ENCODE measurements around the gene WBP2. TPM values are rescaled to one million over a fixed set of nuclear protein-coding genes. Genes with fewer than 3 reads are reported as not detected.

Gene WBP2
- total and polyA plus RNA-seq, 10 of the 15 experiments (the other 5 are each of a cell fraction or from before 2014, with no cell fraction given): 1.5 to 57.3 (median 27.5) TPM

DNA sequence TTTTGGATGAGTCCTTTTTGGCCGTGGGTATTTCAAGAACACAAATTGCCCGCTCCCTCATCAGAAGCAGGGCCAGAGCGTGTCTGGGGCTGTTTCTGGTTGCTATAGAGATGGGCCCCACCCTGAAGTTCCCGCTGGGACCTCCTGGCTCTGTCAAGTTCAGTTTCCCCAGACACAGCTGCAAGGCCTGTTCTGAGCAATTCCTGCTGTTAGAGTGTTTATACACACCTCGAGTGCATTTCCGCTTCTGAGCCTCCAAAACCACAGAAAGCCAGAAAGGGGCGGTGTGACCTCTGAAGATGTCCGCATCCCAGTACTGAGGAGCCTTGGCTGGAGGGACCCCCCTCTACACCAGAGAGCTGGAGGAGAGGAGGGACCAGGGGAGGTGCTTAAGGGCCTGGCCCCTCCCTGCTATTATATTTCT is 9.3 kb upstream of the WBP2 start (continued):
- TF ChIP-seq NR2C2 (IDR thresholded peaks at IDR 0.05; ENCODE audit: borderline replicate concordance, control insufficient read depth, insufficient read length, low read depth): no peak
- TF ChIP-seq, protein P1, sequence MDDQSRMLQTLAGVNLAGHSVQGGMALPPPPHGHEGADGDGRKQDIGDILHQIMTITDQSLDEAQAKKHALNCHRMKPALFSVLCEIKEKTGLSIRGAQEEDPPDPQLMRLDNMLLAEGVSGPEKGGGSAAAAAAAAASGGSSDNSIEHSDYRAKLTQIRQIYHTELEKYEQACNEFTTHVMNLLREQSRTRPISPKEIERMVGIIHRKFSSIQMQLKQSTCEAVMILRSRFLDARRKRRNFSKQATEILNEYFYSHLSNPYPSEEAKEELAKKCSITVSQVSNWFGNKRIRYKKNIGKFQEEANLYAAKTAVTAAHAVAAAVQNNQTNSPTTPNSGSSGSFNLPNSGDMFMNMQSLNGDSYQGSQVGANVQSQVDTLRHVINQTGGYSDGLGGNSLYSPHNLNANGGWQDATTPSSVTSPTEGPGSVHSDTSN (IDR thresholded peaks at IDR 0.05; ENCODE audit: insufficient replicate concordance, low read depth, low read length): peak; percentile 61
- TF ChIP-seq CHD2 (IDR thresholded peaks at IDR 0.05; ENCODE audit: borderline replicate concordance, low read depth, low read length): no peak
- TF ChIP-seq MEF2A (IDR thresholded peaks at IDR 0.05; ENCODE audit: insufficient read depth, low read depth, low read length): 0 out of 2 replicates have a peak, but pooled peaks have one; percentile 44
- TF ChIP-seq, protein P2, sequence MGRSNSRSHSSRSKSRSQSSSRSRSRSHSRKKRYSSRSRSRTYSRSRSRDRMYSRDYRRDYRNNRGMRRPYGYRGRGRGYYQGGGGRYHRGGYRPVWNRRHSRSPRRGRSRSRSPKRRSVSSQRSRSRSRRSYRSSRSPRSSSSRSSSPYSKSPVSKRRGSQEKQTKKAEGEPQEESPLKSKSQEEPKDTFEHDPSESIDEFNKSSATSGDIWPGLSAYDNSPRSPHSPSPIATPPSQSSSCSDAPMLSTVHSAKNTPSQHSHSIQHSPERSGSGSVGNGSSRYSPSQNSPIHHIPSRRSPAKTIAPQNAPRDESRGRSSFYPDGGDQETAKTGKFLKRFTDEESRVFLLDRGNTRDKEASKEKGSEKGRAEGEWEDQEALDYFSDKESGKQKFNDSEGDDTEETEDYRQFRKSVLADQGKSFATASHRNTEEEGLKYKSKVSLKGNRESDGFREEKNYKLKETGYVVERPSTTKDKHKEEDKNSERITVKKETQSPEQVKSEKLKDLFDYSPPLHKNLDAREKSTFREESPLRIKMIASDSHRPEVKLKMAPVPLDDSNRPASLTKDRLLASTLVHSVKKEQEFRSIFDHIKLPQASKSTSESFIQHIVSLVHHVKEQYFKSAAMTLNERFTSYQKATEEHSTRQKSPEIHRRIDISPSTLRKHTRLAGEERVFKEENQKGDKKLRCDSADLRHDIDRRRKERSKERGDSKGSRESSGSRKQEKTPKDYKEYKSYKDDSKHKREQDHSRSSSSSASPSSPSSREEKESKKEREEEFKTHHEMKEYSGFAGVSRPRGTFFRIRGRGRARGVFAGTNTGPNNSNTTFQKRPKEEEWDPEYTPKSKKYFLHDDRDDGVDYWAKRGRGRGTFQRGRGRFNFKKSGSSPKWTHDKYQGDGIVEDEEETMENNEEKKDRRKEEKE (IDR thresholded peaks at IDR 0.05): no peak
- TF ChIP-seq, protein P3, sequence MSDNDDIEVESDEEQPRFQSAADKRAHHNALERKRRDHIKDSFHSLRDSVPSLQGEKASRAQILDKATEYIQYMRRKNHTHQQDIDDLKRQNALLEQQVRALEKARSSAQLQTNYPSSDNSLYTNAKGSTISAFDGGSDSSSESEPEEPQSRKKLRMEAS (IDR thresholded peaks at IDR 0.05; ENCODE audit: low read depth, low read length): no peak
- TF ChIP-seq, protein P4, sequence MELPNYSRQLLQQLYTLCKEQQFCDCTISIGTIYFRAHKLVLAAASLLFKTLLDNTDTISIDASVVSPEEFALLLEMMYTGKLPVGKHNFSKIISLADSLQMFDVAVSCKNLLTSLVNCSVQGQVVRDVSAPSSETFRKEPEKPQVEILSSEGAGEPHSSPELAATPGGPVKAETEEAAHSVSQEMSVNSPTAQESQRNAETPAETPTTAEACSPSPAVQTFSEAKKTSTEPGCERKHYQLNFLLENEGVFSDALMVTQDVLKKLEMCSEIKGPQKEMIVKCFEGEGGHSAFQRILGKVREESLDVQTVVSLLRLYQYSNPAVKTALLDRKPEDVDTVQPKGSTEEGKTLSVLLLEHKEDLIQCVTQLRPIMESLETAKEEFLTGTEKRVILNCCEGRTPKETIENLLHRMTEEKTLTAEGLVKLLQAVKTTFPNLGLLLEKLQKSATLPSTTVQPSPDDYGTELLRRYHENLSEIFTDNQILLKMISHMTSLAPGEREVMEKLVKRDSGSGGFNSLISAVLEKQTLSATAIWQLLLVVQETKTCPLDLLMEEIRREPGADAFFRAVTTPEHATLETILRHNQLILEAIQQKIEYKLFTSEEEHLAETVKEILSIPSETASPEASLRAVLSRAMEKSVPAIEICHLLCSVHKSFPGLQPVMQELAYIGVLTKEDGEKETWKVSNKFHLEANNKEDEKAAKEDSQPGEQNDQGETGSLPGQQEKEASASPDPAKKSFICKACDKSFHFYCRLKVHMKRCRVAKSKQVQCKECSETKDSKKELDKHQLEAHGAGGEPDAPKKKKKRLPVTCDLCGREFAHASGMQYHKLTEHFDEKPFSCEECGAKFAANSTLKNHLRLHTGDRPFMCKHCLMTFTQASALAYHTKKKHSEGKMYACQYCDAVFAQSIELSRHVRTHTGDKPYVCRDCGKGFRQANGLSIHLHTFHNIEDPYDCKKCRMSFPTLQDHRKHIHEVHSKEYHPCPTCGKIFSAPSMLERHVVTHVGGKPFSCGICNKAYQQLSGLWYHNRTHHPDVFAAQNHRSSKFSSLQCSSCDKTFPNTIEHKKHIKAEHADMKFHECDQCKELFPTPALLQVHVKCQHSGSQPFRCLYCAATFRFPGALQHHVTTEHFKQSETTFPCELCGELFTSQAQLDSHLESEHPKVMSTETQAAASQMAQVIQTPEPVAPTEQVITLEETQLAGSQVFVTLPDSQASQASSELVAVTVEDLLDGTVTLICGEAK (IDR thresholded peaks at IDR 0.05; ENCODE audit: borderline replicate concordance): no peak
- TF ChIP-seq, protein P5, sequence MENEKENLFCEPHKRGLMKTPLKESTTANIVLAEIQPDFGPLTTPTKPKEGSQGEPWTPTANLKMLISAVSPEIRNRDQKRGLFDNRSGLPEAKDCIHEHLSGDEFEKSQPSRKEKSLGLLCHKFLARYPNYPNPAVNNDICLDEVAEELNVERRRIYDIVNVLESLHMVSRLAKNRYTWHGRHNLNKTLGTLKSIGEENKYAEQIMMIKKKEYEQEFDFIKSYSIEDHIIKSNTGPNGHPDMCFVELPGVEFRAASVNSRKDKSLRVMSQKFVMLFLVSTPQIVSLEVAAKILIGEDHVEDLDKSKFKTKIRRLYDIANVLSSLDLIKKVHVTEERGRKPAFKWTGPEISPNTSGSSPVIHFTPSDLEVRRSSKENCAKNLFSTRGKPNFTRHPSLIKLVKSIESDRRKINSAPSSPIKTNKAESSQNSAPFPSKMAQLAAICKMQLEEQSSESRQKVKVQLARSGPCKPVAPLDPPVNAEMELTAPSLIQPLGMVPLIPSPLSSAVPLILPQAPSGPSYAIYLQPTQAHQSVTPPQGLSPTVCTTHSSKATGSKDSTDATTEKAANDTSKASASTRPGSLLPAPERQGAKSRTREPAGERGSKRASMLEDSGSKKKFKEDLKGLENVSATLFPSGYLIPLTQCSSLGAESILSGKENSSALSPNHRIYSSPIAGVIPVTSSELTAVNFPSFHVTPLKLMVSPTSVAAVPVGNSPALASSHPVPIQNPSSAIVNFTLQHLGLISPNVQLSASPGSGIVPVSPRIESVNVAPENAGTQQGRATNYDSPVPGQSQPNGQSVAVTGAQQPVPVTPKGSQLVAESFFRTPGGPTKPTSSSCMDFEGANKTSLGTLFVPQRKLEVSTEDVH (IDR thresholded peaks at IDR 0.05; ENCODE audit: low read depth, partially characterized antibody): no peak
- TF ChIP-seq NFXL1 (IDR thresholded peaks at IDR 0.05; ENCODE audit: borderline replicate concordance): no peak
- no peak for TF ChIP-seq DPF2 (IDR thresholded peaks at IDR 0.05)
- TF ChIP-seq RBBP5 (conservative IDR thresholded peaks at IDR 0.05): no peak
- peak; percentile 70; the same call in 1 of the 2 replicates for TF ChIP-seq IKZF1 (conservative IDR thresholded peaks at IDR 0.05)
- TF ChIP-seq FOXK2 (IDR thresholded peaks at IDR 0.05): no peak
- TF ChIP-seq NBN (IDR thresholded peaks at IDR 0.05): no peak
- TF ChIP-seq EGR1 (IDR thresholded peaks at IDR 0.05; ENCODE audit: borderline replicate concordance in 1 of 2, low read depth in 2 of 2, low read length in 2 of 2): no peak
- TF ChIP-seq SREBF2 (IDR thresholded peaks at IDR 0.05; ENCODE audit: low read length): no peak
- TF ChIP-seq TARDBP (IDR thresholded peaks at IDR 0.05; ENCODE audit: borderline replicate concordance): no peak
- no peak for TF ChIP-seq RFX5 (IDR thresholded peaks at IDR 0.05; ENCODE audit: low read depth, low read length)

Data from GM12878 (cell line).